DOHH2 (cell line): Measurements from ENCODE around the gene SGO2.

Experiments used
- CTCF ChIP-seq: fragments of 200-600 bp; sonication (generic); IDR thresholded peaks from one replicate; pipeline ENCODE4 v1.5.1; 2014; ENCODE audit warnings: antibody characterized with exemption, mild to moderate bottlenecking, low read depth, low read length; ENCODE audit not compliant: poor library complexity, severe bottlenecking
- EZH2phosphoT487 ChIP-seq: fragments of 200-600 bp; sonication (generic); IDR thresholded peaks from 2 replicates; pipeline ENCODE4 v1.6.1; 2017; ENCODE audit warnings: borderline replicate concordance, mild to moderate bottlenecking, antibody characterized with exemption, low read length, moderate library complexity, mixed read lengths

DNA sequence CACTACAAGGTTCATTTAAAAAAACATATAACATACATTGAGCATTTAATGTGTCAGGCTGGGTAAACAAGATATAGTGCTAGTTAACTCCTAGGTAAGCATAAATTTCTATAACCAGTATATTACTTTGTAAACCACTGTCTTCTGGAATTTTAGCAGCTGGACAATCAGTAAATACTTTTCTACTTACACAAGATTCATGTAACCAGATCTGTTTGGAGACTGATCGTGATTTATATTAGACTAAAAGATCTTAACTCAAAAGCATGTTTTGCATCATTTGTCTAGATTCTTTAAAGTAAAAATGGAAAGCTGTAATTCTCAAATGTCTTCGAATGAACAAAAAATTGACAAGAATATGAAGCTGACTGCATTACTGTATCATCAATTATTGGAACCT is 941 bp upstream of the SGO2 start:
- no peak for TF ChIP-seq CTCF
- TF ChIP-seq EZH2phosphoT487 = no peak
